ENCODE data around the gene ERG.

GRCh38 chr21:38495696-38496095 lies 2.6 kb downstream of the ERG start:
- TF ChIP-seq CTCF (IDR thresholded peaks at IDR 0.05; ENCODE audit: low read depth, low read length) (no peak), MYC (IDR thresholded peaks at IDR 0.05; ENCODE audit: low read depth, low read length) (no peak), POLR2A (IDR thresholded peaks at IDR 0.05; ENCODE audit: extremely low read depth, insufficient read length) (no peak), MAX (IDR thresholded peaks at IDR 0.05; ENCODE audit: low read depth, low read length) (no peak)
